Fibroblast of lung (primary cell): ENCODE results near the gene SLC24A4.

Experiments used
- EZH2 ChIP-seq: IDR thresholded peaks from 2 replicates; pipeline ENCODE4 v1.5.1; 2012; ENCODE audit warnings: low read length, control low read depth, mild to moderate bottlenecking; ENCODE audit errors: missing control alignments
- TF ChIP-seq, protein P1 (sequence below), 2 donors: IDR thresholded peaks in 1 of 2; conservative IDR thresholded peaks in 1 of 2; 1 replicate in 1 of 2; 2 replicates in 1 of 2; pipeline ENCODE4 v1.5.1; 2011 to 2012; ENCODE audit warnings: low read length in 2 of 2, control low read depth in 1 of 2, inconsistent platforms in 1 of 2, low read depth in 1 of 2, mild to moderate bottlenecking in 1 of 2

DNA sequence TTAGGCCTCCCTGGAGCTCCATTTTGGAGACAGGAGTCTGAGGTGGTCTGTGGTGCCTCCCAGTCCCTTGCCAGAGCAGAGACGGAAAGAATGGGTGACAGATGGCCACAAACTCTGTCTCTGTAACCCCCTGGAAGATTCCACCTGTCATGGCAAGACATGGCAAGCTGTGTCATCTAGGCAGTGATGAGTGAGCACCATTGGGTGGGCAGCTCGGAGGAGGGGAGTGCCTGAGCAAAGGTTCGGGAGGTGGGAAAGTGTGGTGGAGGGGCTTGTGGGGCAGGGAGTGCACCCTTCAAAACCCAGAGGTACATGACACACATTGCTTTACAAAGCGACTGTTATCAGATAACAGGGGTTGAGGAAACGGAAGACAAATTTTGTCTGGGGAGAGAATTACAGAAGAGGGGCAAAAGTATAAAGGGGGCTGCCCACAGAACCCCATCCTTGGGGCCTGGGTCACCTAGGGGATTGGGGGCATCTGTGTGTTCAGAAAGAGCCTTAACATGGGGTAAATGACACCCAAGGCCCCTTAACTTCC is 194.1 kb downstream of the SLC24A4 start:
- TF ChIP-seq, protein P1, sequence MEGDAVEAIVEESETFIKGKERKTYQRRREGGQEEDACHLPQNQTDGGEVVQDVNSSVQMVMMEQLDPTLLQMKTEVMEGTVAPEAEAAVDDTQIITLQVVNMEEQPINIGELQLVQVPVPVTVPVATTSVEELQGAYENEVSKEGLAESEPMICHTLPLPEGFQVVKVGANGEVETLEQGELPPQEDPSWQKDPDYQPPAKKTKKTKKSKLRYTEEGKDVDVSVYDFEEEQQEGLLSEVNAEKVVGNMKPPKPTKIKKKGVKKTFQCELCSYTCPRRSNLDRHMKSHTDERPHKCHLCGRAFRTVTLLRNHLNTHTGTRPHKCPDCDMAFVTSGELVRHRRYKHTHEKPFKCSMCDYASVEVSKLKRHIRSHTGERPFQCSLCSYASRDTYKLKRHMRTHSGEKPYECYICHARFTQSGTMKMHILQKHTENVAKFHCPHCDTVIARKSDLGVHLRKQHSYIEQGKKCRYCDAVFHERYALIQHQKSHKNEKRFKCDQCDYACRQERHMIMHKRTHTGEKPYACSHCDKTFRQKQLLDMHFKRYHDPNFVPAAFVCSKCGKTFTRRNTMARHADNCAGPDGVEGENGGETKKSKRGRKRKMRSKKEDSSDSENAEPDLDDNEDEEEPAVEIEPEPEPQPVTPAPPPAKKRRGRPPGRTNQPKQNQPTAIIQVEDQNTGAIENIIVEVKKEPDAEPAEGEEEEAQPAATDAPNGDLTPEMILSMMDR (conservative IDR thresholded peaks at IDR 0.05 in 1 of 2, IDR thresholded peaks at IDR 0.05 in 1 of 2; ENCODE audit: low read depth in 1 of 2, low read length in 2 of 2), result no peak
- TF ChIP-seq EZH2, result no peak
